Nephron (organoid): ENCODE results near the gene CR1L.
"Not testable (repeated sequence)": the region's sequence is repeated elsewhere in the genome, so short reads cannot be mapped to it uniquely, and the experiment has no call there.

Experiments used
- H3K27ac Mint-ChIP-seq, 3 experiments: 2 replicates each; pipeline ENCODE4 v1.8.0; 2020; ENCODE audit warnings: mixed read lengths in 3 of 3, mild to moderate bottlenecking in 2 of 3, moderate library complexity in 1 of 3
- H3K27me3 Mint-ChIP-seq: 2 replicates; pipeline ENCODE4 v1.8.0; 2021; ENCODE audit warnings: low read depth, mild to moderate bottlenecking, moderate library complexity, mixed read lengths
- H3K36me3 Mint-ChIP-seq: 2 replicates; pipeline ENCODE4 v1.8.0; 2020; ENCODE audit warnings: low read depth, mixed read lengths
- H3K4me1 Mint-ChIP-seq: 2 replicates; pipeline ENCODE4 v1.8.0; 2020; ENCODE audit warnings: mixed read lengths
- H3K4me3 Mint-ChIP-seq, 3 experiments: 2 replicates each; pipeline ENCODE4 v1.8.0; 2020; ENCODE audit warnings: mild to moderate bottlenecking in 3 of 3, mixed read lengths in 3 of 3, moderate library complexity in 2 of 3
- H3K9me3 Mint-ChIP-seq: 2 replicates; pipeline ENCODE4 v1.8.0; 2020; ENCODE audit warnings: mixed read lengths
- CTCF ChIP-seq, 3 experiments: fragments of 200-600 bp; sonication (generic); IDR thresholded peaks; one replicate each; pipeline ENCODE4 v1.5.0; 2021; ENCODE audit warnings: antibody characterized with exemption in 3 of 3; ENCODE audit not compliant: unreplicated experiment in 3 of 3

CR1L gene

GRCh38 chr1:207703712-207704111, 58.8 kb downstream of the CR1L start:
- no peaks in the 10 kb centered on the region for H3K36me3 Mint-ChIP-seq
- no peaks in the 10 kb centered on the region for H3K9me3 Mint-ChIP-seq
- H3K27me3 Mint-ChIP-seq: no peaks in the 10 kb centered on the region
- no peak overlapping the region for H3K27ac Mint-ChIP-seq
- no peaks in the 10 kb centered on the region for H3K4me1 Mint-ChIP-seq
- H3K4me3 Mint-ChIP-seq: no peak overlapping the region
- TF ChIP-seq CTCF (IDR thresholded peaks at IDR 0.05; ENCODE audit: unreplicated experiment in 3 of 3): no peak

- H3K27ac Mint-ChIP-seq, H3K27me3 Mint-ChIP-seq, H3K4me3 Mint-ChIP-seq, H3K36me3 Mint-ChIP-seq, H3K4me1 Mint-ChIP-seq, H3K9me3 Mint-ChIP-seq: not testable (repeated sequence)
Measured at GRCh38 chr1:207708004-207708403, 63.1 kb downstream of the CR1L start.

- no peak for TF ChIP-seq CTCF (IDR thresholded peaks at IDR 0.05; ENCODE audit: unreplicated experiment in 3 of 3)
- H3K4me3 Mint-ChIP-seq: no peak overlapping the region
- H3K4me1 Mint-ChIP-seq: no peaks in the 10 kb centered on the region
- no peaks in the 10 kb centered on the region for H3K27me3 Mint-ChIP-seq
- H3K36me3 Mint-ChIP-seq: no peaks in the 10 kb centered on the region
- no peaks in the 10 kb centered on the region for H3K9me3 Mint-ChIP-seq
- H3K27ac Mint-ChIP-seq: no peak overlapping the region
Measured at GRCh38 chr1:207711285-207711684, 66.4 kb downstream of the CR1L start.

GRCh38 chr1:207712701-207713100, 67.8 kb downstream of the CR1L start:
- not testable (repeated sequence) for H3K36me3 Mint-ChIP-seq, H3K4me1 Mint-ChIP-seq, H3K9me3 Mint-ChIP-seq, H3K4me3 Mint-ChIP-seq, H3K27ac Mint-ChIP-seq, H3K27me3 Mint-ChIP-seq

GRCh38 chr1:207713529-207713928, 68.6 kb downstream of the CR1L start:
- no peaks in the 10 kb centered on the region for H3K9me3 Mint-ChIP-seq

GRCh38 chr1:207719234-207719633, 74.3 kb downstream of the CR1L start:
- no peaks in the 10 kb centered on the region for H3K27me3 Mint-ChIP-seq
- H3K9me3 Mint-ChIP-seq: peaks cover 2% of the 10 kb centered on the region
- no peaks in the 10 kb centered on the region for H3K36me3 Mint-ChIP-seq
- no peak overlapping the region for H3K4me3 Mint-ChIP-seq
- TF ChIP-seq CTCF (IDR thresholded peaks at IDR 0.05; ENCODE audit: unreplicated experiment in 3 of 3): no peak
- no peak overlapping the region for H3K27ac Mint-ChIP-seq
- no peaks in the 10 kb centered on the region for H3K4me1 Mint-ChIP-seq

More at GRCh38 chr1:207713529-207713928, 68.6 kb downstream of the CR1L start:
- no peak overlapping the region for H3K27ac Mint-ChIP-seq
- no peaks in the 10 kb centered on the region for H3K27me3 Mint-ChIP-seq
- no peak for TF ChIP-seq CTCF (IDR thresholded peaks at IDR 0.05; ENCODE audit: unreplicated experiment in 3 of 3)
- H3K4me1 Mint-ChIP-seq: no peaks in the 10 kb centered on the region
- no peak overlapping the region for H3K4me3 Mint-ChIP-seq
- H3K36me3 Mint-ChIP-seq: no peaks in the 10 kb centered on the region

GRCh38 chr1:207728200-207728858, 83.4 kb downstream of the CR1L start:
- not testable (repeated sequence) for H3K27ac Mint-ChIP-seq, H3K9me3 Mint-ChIP-seq, H3K4me1 Mint-ChIP-seq, H3K27me3 Mint-ChIP-seq, H3K36me3 Mint-ChIP-seq, H3K4me3 Mint-ChIP-seq

GRCh38 chr1:207737503-207738157, 92.7 kb downstream of the CR1L start:
- not testable (repeated sequence) for H3K4me3 Mint-ChIP-seq, H3K4me1 Mint-ChIP-seq, H3K27me3 Mint-ChIP-seq, H3K36me3 Mint-ChIP-seq, H3K9me3 Mint-ChIP-seq
- H3K27ac Mint-ChIP-seq: peak overlapping the region in 2 of 3 experiments; percentile 15 to 25

- not testable (repeated sequence) for H3K36me3 Mint-ChIP-seq, H3K9me3 Mint-ChIP-seq, H3K4me1 Mint-ChIP-seq, H3K27me3 Mint-ChIP-seq, H3K4me3 Mint-ChIP-seq
- H3K27ac Mint-ChIP-seq: peak overlapping the region in 1 of 3 experiments; percentile 25
Measured at GRCh38 chr1:207738158-207738659, 93.3 kb downstream of the CR1L start.
